ENCODE data around the gene TFB1M. TPM values are rescaled to one million over a fixed set of nuclear protein-coding genes. Genes with fewer than 3 reads are reported as not detected.
"Not testable (repeated sequence)": the region's sequence is repeated elsewhere in the genome, so short reads cannot be mapped to it uniquely, and the experiment has no call there.

TFB1M gene
- total RNA-seq, 1 experiment from 2014 or later, result 19.5 TPM

GRCh38 chr6:155269765-155270164 is 44.5 kb downstream of the TFB1M start:
- no peak overlapping the region for H2AFZ ChIP-seq
- no peaks in the 10 kb centered on the region for H3K27me3 ChIP-seq (ENCODE audit: insufficient read depth, low read depth)
- TF ChIP-seq EZH2 (IDR thresholded peaks at IDR 0.05; ENCODE audit: low read depth) (no peak), CTCF (conservative IDR thresholded peaks at IDR 0.05) (no peak)
- intact Hi-C loops (cut with micrococcal nuclease; ENCODE audit: unreplicated experiment), result loop anchor here (5.0 kb wide), 1 partner anchor 92 kb away; no protein-coding TSS in a partner anchor
- no peaks in the 10 kb centered on the region for H3K9me3 ChIP-seq (ENCODE audit: insufficient read depth, low read depth)
- H4K20me1 ChIP-seq (ENCODE audit: insufficient read depth), result no peaks in the 10 kb centered on the region
- no peaks in the 10 kb centered on the region for H3K9me2 ChIP-seq (ENCODE audit: insufficient read depth)
- no peaks in the 10 kb centered on the region for H3F3A ChIP-seq (ENCODE audit: insufficient read depth, low read depth)
- CTCF ChIA-PET, result no interaction called here
- BruUV-seq (replicated peaks), result no TSS peak
- H3K4me2 ChIP-seq, result no peak overlapping the region
- H3K27ac ChIP-seq, result no peak overlapping the region
- no peaks in the 10 kb centered on the region for H3K79me2 ChIP-seq (ENCODE audit: low read depth)
- POLR2A ChIA-PET (ENCODE audit: unreplicated experiment), result no interaction called here
- H3K36me3 ChIP-seq (ENCODE audit: low read depth), result no peaks in the 10 kb centered on the region
- DNase-seq, result no peak
- H3K4me3 ChIP-seq, result no peak overlapping the region
- no peaks in the 10 kb centered on the region for H3K4me1 ChIP-seq (replicated peaks; ENCODE audit: insufficient read depth)

DNA sequence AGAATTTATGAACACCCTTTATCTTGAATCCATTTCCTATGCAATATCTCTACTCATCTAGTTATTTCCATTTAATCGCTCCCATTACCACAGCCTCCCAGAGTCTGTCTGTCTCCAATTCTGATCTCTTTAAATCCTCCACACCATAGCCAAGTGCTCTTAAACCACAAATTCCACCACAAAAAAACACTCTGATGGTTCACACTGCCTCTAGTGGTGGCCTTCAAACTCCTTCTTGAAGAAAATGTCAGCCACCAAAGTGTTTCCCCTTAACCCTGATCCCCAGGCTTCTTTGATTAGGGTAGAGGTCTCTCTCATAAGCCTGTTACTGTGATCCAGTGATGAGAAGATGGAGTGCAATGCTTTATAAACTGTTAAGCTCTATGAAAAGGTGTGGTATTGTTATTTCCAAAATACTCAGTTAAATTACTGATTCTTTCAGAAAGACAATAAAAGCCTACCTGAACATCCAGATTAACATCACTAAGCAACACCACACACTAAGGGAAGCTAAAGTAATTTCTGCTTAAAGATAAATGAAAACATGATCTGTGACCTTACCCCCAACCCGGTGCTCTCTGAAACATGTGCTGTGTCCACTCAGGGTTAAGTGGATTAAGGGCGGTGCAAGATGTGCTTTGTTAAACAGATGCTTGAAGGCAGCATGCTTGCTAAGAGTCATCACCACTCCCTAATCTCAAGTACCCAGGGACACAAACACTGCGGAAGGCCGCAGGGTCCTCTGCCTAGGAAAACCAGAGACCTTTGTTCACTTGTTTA is 46.0 kb downstream of the TFB1M start:
- H4K20me1 ChIP-seq (ENCODE audit: insufficient read depth); H3K36me3 ChIP-seq (ENCODE audit: low read depth); H3K4me3 ChIP-seq; H3K27ac ChIP-seq; H3K79me2 ChIP-seq (ENCODE audit: low read depth); H2AFZ ChIP-seq; H3F3A ChIP-seq (ENCODE audit: insufficient read depth, low read depth); BruUV-seq (replicated peaks); H3K9me2 ChIP-seq (ENCODE audit: insufficient read depth); DNase-seq; H3K4me1 ChIP-seq (replicated peaks; ENCODE audit: insufficient read depth); H3K4me2 ChIP-seq; POLR2A ChIA-PET (ENCODE audit: unreplicated experiment); H3K9me3 ChIP-seq (ENCODE audit: insufficient read depth, low read depth); H3K27me3 ChIP-seq (ENCODE audit: insufficient read depth, low read depth): not testable (repeated sequence)
- TF ChIP-seq CTCF (conservative IDR thresholded peaks at IDR 0.05), result peak; percentile 64
- CTCF ChIA-PET, result interaction anchor here (0.6 to 1.7 kb wide), 2 partner anchors 10 to 1184 kb away, joined by 3 read pairs; no protein-coding TSS in a partner anchor
- intact Hi-C loops (cut with micrococcal nuclease; ENCODE audit: unreplicated experiment), result loop anchor here (5.0 kb wide), 1 partner anchor 91 kb away; no protein-coding TSS in a partner anchor

GRCh38 chr6:155267411-155267810 is 46.9 kb downstream of the TFB1M start:
- no peaks in the 10 kb centered on the region for H3K4me1 ChIP-seq (replicated peaks; ENCODE audit: insufficient read depth)
- H3K27me3 ChIP-seq (ENCODE audit: insufficient read depth, low read depth), result no peaks in the 10 kb centered on the region
- H3K9me3 ChIP-seq (ENCODE audit: insufficient read depth, low read depth), result no peaks in the 10 kb centered on the region
- no peak overlapping the region for H3K4me2 ChIP-seq
- H3K79me2 ChIP-seq (ENCODE audit: low read depth), result no peaks in the 10 kb centered on the region
- CTCF ChIA-PET, result interaction anchor here (1.7 kb wide), 1 partner anchor 10 kb away, joined by 3 read pairs; no protein-coding TSS in a partner anchor
- intact Hi-C loops (cut with micrococcal nuclease; ENCODE audit: unreplicated experiment), result loop anchor here (5.0 kb wide), 1 partner anchor 90 kb away; no protein-coding TSS in a partner anchor
- H3K27ac ChIP-seq, result no peak overlapping the region
- POLR2A ChIA-PET (ENCODE audit: unreplicated experiment), result no interaction called here
- TF ChIP-seq EZH2 (IDR thresholded peaks at IDR 0.05; ENCODE audit: low read depth), result no peak
- no peak for TF ChIP-seq CTCF (conservative IDR thresholded peaks at IDR 0.05)
- H3K9me2 ChIP-seq (ENCODE audit: insufficient read depth), result no peaks in the 10 kb centered on the region
- no peaks in the 10 kb centered on the region for H4K20me1 ChIP-seq (ENCODE audit: insufficient read depth)
- DNase-seq, result peak in 1 of 2 experiments; percentile 36
- H2AFZ ChIP-seq, result no peak overlapping the region
- no peak overlapping the region for H3K4me3 ChIP-seq
- no peaks in the 10 kb centered on the region for H3F3A ChIP-seq (ENCODE audit: insufficient read depth, low read depth)
- no peaks in the 10 kb centered on the region; the same call in 1 of the 2 replicates for H3K36me3 ChIP-seq (ENCODE audit: low read depth)
- no TSS peak for BruUV-seq (replicated peaks)
